B cell (primary cell): ENCODE results near the gene NELFA. TPM values are rescaled to one million over a fixed set of nuclear protein-coding genes. Genes with fewer than 3 reads are reported as not detected.

Source experiments
- ATAC-seq: fragments of 200-7000 bp; cut with Tn5 transposase; one replicate; pipeline ENCODE4 v1.10.0; 2021; ENCODE audit warnings: low read depth, mild to moderate bottlenecking, moderate number of reproducible peaks, moderate library complexity
- CTCF ChIA-PET: fragments of 350-600 bp; sonication (Branson Sonifier 250); formaldehyde crosslinking; loops from one replicate; lab custom pipeline; 2021; ENCODE audit warnings: antibody characterized with exemption, inconsistent platforms; lab: Charles Lee
- POLR2A ChIA-PET: fragments of 350-600 bp; sonication (Branson Sonifier 250); formaldehyde crosslinking; loops from one replicate; lab custom pipeline; 2021; ENCODE audit warnings: antibody characterized with exemption; lab: Charles Lee
- DNase-seq: peaks from one replicate; pipeline ENCODE4 v3.0.0; 2013
- H2AFZ ChIP-seq: 2 replicates; pipeline ENCODE4 v1.6.1; 2012; ENCODE audit warnings: mild to moderate bottlenecking, low read depth, low read length; ENCODE audit not compliant: insufficient read depth, poor library complexity, severe bottlenecking
- H3K27ac ChIP-seq, 2 donors: 1 replicate in 1 of 2; 2 replicates in 1 of 2; pipeline ENCODE4 v1.5.1; 2012 to 2013; ENCODE audit warnings: low read length in 2 of 2, mild to moderate bottlenecking in 2 of 2, moderate library complexity in 1 of 2
- H3K27me3 ChIP-seq, 4 experiments: fragments of 200-600 bp in 1 of 4; sonication (generic) in 1 of 4; replicated peaks in 1 of 4; 1 replicate in 2 of 4; 2 replicates in 2 of 4; pipeline versions ENCODE4 v1.6.1 to v1.7.0; 2013 to 2016; ENCODE audit warnings: low read length in 3 of 4, mild to moderate bottlenecking in 2 of 4, mixed read lengths in 1 of 4, moderate library complexity in 1 of 4; ENCODE audit not compliant: insufficient read depth in 4 of 4, control insufficient read depth in 3 of 4; ENCODE audit errors: control extremely low read depth in 1 of 4
- H3K36me3 ChIP-seq, 2 experiments: replicated peaks in 1 of 2; 1 replicate in 1 of 2; 2 replicates in 1 of 2; pipeline versions ENCODE4 v1.6.1 to v1.7.1; 2013; ENCODE audit warnings: low read length in 1 of 2; ENCODE audit not compliant: insufficient read depth in 2 of 2, control insufficient read depth in 1 of 2; ENCODE audit errors: control extremely low read depth in 1 of 2, extremely low read depth in 1 of 2
- H3K4me1 ChIP-seq, 2 donors: fragments of 200-600 bp in 1 of 2; sonication (generic) in 1 of 2; 1 replicate in 1 of 2; 2 replicates in 1 of 2; pipeline versions ENCODE4 v1.5.1 to v1.6.1; 2013 to 2017; ENCODE audit warnings: low read length in 2 of 2; ENCODE audit not compliant: control insufficient read depth in 2 of 2, insufficient read depth in 2 of 2
- H3K4me2 ChIP-seq: replicated peaks from 2 replicates; pipeline ENCODE3; 2012; ENCODE audit warnings: mild to moderate bottlenecking, low read depth, low read length; ENCODE audit not compliant: poor library complexity, severe bottlenecking
- H3K4me3 ChIP-seq, 5 experiments: fragments of 200-600 bp in 1 of 5; sonication (generic) in 1 of 5; 1 replicate in 3 of 5; 2 replicates in 2 of 5; pipeline versions ENCODE4 v1.5.1 to v1.7.0; 2011 to 2016; ENCODE audit warnings: low read length in 4 of 5, mild to moderate bottlenecking in 4 of 5, low read depth in 2 of 5, control low read depth in 1 of 5, moderate library complexity in 1 of 5; ENCODE audit not compliant: insufficient read depth in 1 of 5; ENCODE audit errors: control extremely low read depth in 1 of 5, extremely low read depth in 1 of 5
- H3K79me2 ChIP-seq: fragments of 200-600 bp; sonication (generic); one replicate; pipeline ENCODE4 v1.6.0; 2016; ENCODE audit warnings: low read length; ENCODE audit not compliant: control insufficient read depth, insufficient read depth
- H3K9ac ChIP-seq: fragments of 200-600 bp; sonication (generic); 2 replicates; pipeline ENCODE4 v1.6.1; 2017; ENCODE audit warnings: mild to moderate bottlenecking, low read length, moderate library complexity
- H3K9me3 ChIP-seq, 3 donors: one replicate each; pipeline versions ENCODE4 v1.6.1 to v1.7.1; 2013; ENCODE audit warnings: low read length in 2 of 3; ENCODE audit not compliant: control insufficient read depth in 2 of 3, insufficient read depth in 1 of 3; ENCODE audit errors: control extremely low read depth in 1 of 3
- H4K20me1 ChIP-seq: 2 replicates; pipeline ENCODE4 v1.6.0; 2012; ENCODE audit warnings: mild to moderate bottlenecking, low read length; ENCODE audit not compliant: insufficient read depth, control insufficient read depth, poor library complexity, severe bottlenecking
- H3K27ac Mint-ChIP-seq: one replicate; pipeline ENCODE4 v1.8.0; 2021; ENCODE audit warnings: mixed read lengths
- H3K27me3 Mint-ChIP-seq: one replicate; pipeline ENCODE4 v1.8.0; 2021; ENCODE audit warnings: mixed read lengths
- H3K4me1 Mint-ChIP-seq: one replicate; pipeline ENCODE4 v1.8.0; 2021; ENCODE audit warnings: mixed read lengths
- H3K4me3 Mint-ChIP-seq: one replicate; pipeline ENCODE4 v1.8.0; 2021; ENCODE audit warnings: mixed read lengths
- H3K9me3 Mint-ChIP-seq: one replicate; pipeline ENCODE4 v1.8.0; 2022; ENCODE audit warnings: mixed read lengths; ENCODE audit not compliant: insufficient read depth
- CTCF ChIP-seq: fragments of 200-600 bp; IDR thresholded peaks from one replicate; pipeline ENCODE4 v1.8.0; 2022; ENCODE audit warnings: antibody characterized with exemption, mild to moderate bottlenecking
- EZH2 ChIP-seq: IDR thresholded peaks from 2 replicates; pipeline ENCODE4 v1.6.1; 2012; ENCODE audit warnings: borderline replicate concordance, low read depth, mild to moderate bottlenecking, moderate library complexity, low read length; ENCODE audit not compliant: insufficient read depth, poor library complexity, severe bottlenecking
- WGBS: methylation state at CpG from one replicate; pipeline ENCODE4 v1.1.5; 2013; ENCODE audit warnings: missing lambda C conversion rate; ENCODE audit not compliant: insufficient coverage; 5-methylcytosine and 5-hydroxymethylcytosine counted together
- intact Hi-C: fragments of 100-400 bp; cut with micrococcal nuclease; formaldehyde crosslinking; loops from one replicate; pipeline ENCODE4 v1.10.0; 2022
- polyA plus RNA-seq: library from polyadenylated mRNA; depleted of rRNA; stranded (reverse); fragments of >200 nt; gene quantifications from 2 replicates; pipeline ENCODE4 v1.2.3, GENCODE V29; 2012
- total RNA-seq, 2 donors: library from RNA; stranded (reverse); fragments of 120-200 nt in 1 of 2; gene quantifications; 1 replicate in 1 of 2; 2 replicates in 1 of 2; pipeline versions ENCODE4 v1.2.3 to v1.2.4, GENCODE V29; 2013 to 2022

NELFA gene
- total and polyA plus RNA-seq, 2 donors (not counting 1 experiment from before 2014, with no cell fraction given): 42.8 to 60.7 TPM

DNA sequence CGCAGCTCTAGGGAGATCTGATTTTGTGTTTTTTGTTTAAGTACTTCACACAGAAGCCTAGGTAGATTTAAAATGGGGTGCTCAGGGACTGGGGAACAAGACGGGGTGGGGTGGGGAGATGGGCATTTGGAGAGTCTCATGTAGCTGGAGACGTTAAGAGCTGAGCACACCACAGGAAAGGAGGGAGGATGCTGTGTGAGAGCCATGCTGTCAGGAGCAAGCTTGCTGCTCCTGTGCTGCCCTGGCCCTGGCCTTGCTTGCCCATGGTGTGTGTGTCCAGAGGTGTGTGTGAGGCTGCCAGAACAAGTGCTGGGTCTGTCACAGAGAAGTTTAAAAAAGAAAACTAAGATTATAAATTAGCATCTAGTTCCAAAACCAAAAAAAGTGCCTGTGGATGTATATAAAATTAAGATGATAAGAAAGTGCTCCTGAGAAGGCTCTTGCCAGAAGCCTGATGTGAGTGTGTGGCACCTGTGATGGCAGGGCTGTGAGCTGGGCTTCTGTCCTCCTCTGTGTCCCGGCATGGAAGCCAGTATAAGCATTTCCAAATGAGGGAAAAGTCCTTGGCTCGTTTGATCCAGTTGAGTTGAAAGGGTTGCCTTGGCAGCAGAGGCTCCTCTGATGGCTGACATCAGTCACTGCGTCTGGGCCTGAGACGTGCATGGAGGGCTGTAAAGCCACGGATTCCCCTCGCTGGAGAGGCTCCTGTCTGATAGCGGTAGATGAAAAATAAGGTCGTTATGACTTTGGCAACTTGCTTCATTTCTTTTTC lies 63.5 kb downstream of the NELFA start:
- no peak overlapping the region for H3K4me3 ChIP-seq
- ATAC-seq (no peak), DNase-seq (no peak)
- H3K4me2 ChIP-seq: no peak overlapping the region
- H3K4me1 ChIP-seq: no peaks in the 10 kb centered on the region
- H3K9me3 ChIP-seq: no peaks in the 10 kb centered on the region
- H2AFZ ChIP-seq: no peak overlapping the region
- H3K27me3 ChIP-seq: no peaks in the 10 kb centered on the region
- 96% methylated on average over 10 of the region's 11 CpGs for WGBS
- H3K4me3 Mint-ChIP-seq: no peak overlapping the region
- peaks cover 4 to 17% of the 10 kb centered on the region in 2 experiments for H3K36me3 ChIP-seq
- H3K4me1 Mint-ChIP-seq: no peaks in the 10 kb centered on the region
- H3K9me3 Mint-ChIP-seq: no peaks in the 10 kb centered on the region
- no peak overlapping the region for H3K9ac ChIP-seq
- no peaks in the 10 kb centered on the region for H3K79me2 ChIP-seq
- no peak for TF ChIP-seq CTCF
- TF ChIP-seq EZH2: no peak
- intact Hi-C loops: no loop called here
- H3K27ac ChIP-seq: no peak overlapping the region
- ChIA-PET CTCF (no interaction called here), POLR2A (no interaction called here)
- H4K20me1 ChIP-seq: no peaks in the 10 kb centered on the region
- no peak overlapping the region for H3K27ac Mint-ChIP-seq
- no peaks in the 10 kb centered on the region for H3K27me3 Mint-ChIP-seq

- Histone ChIP-seq H4K20me1 (no peaks in the 10 kb centered on the region), H3K79me2 (no peaks in the 10 kb centered on the region), H3K4me1 (no peaks in the 10 kb centered on the region), H3K9me3 (no peaks in the 10 kb centered on the region), H3K4me2 (no peak overlapping the region), H3K27ac (no peak overlapping the region), H3K36me3 (peaks cover 4 to 17% of the 10 kb centered on the region in 2 experiments), H3K4me3 (no peak overlapping the region), H3K9ac (no peak overlapping the region), H2AFZ (no peak overlapping the region), H3K27me3 (no peaks in the 10 kb centered on the region)
- Mint-ChIP-seq H3K27ac (no peak overlapping the region), H3K4me1 (no peaks in the 10 kb centered on the region), H3K27me3 (no peaks in the 10 kb centered on the region), H3K4me3 (no peak overlapping the region), H3K9me3 (no peaks in the 10 kb centered on the region)
- 97% methylated on average over 6 of the region's 7 CpGs for WGBS
- CTCF ChIA-PET: no interaction called here
- POLR2A ChIA-PET: no interaction called here
- TF ChIP-seq EZH2 (no peak), CTCF (no peak)
- ATAC-seq: no peak
- DNase-seq: no peak
- intact Hi-C loops: no loop called here
Observed at GRCh38 chr4:1943928-1944327, 64.8 kb downstream of the NELFA start.
